Measurements from ENCODE around the gene PEX1.
"Not testable (repeated sequence)": the region's sequence is repeated elsewhere in the genome, so short reads cannot be mapped to it uniquely, and the experiment has no call there.

Gene PEX1

DNA sequence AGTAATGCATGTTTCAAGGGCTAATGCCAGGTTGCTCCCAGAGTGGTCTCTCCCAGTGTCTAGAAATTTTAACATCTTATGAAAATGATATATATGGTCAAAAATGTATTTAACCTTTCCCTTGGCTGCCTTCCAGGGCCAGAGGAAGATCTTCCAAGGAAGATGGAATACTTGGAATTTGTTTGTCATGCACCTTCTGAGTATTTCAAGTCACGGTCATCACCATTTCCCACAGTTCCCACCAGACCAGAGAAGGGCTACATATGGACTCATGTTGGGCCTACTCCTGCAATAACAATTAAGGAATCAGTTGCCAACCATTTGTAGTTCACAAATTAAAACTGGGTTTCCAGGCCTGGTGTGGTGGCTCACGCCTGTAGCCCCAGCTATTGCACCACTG lies 72.1 kb downstream of the PEX1 start:
- DNase-seq: no peak

DNA sequence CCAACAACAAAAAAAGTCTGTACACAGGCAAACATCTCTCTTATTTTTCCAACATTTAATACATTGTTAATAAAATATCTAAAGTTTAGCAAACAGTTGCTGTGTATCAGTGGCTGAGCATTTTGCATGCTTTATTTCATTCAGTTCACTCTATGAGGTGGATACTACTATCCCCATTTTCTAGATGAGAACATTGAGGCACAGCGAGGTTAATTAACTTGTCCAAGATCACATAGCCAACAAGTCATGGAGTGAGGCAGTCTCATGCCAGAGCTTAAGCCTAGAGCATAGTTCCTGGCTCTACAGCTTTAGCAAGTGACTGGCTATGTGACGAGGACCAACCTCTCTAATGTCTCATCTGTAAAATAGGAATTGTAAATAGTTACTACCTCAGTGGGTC lies 76.7 kb downstream of the PEX1 start:
- DNase-seq: no peak

DNA sequence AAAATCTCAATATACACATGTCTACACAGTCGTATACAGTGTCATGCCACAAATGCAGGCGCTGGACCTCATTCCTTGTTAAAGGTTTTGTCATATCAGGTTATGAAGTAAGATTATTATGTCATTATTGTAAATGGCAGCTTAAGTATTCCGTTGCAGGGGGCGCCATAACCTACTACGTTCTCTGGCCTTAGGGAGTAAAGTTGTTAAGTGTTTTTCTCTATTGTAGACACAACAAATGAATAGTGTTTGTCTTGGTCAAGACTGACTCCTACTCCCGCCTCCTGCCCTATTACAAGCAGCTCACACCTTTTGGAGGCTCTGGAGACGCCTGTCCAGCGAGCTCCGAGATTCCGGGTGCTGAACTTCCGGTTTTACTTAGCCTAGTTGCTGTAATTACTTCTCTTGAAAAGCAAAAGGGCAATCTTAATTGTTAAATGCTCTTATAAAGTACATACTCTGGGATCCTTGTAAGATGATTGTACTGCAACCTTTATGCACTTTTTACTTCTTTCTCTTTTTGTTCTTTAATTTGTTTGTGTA lies 80.0 kb downstream of the PEX1 start:
- DNase-seq: no peak

DNA sequence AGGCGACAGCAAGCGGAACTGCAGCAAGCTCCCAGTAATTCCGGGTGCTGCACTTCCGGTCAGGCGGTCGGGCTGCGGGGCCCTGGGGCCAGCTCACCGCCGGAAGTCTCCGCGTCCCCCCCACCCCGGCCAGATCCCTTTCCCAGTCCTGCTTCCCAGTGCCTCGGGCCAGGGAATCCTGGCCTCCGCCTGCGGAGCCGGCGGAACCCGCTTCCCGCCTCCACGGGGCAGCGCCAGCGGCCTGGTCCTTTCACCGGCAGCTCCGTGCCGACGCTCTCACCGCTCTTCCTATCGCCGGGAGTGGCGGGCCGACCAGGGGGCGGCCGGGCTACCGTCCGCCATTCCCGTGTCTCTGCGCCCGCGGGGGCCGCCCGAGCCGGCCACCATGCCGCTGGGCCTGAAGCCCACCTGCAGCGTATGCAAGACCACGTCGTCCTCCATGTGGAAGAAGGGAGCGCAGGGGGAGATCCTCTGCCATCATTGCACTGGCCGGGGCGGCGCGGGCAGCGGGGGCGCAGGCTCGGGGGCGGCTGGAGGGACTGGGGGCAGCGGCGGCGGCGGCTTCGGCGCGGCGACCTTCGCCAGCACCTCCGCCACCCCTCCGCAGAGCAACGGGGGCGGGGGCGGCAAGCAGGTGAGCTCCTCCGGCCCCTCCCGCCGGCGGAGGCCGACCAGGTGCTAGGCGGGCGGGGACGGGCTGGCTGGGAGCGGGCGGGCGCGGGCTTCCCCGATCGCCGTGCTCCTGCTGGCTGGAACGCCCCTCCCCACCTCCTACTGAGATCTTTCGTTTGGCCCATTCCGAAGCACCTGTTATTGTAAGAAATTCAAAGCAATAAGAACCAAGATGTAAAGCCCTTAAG lies 80.7 kb downstream of the PEX1 start, which contains the start of gene GATAD1:
Gene GATAD1 (plus strand): TSS at position 138 of the 860 bp plus-strand sequence. CDS start 248 bp downstream, at position 386.
- DNase-seq: peak; percentile 87

DNA sequence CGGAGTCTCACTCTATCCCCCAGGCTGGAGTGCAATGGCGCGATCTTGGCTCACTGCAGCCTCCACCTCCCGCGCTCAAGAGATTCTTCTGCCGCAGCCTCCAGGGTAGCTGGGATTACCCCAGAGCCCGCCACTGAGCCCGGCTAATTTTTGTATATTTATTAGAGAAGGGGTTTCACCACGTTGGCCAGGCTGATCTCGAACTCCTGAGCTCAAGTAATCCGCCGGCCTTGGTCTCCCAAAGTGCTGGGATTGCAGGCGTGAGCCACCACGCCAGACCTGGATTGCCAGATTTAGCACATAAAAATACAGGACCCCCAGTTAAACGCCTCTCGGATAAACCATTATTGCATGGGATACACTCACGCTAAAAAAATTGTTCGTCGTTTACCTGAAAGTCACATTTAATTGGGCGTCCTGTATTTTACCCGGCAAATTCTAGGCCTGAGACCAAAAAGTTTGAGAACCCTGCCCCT lies 81.4 kb downstream of the PEX1 start:
- no peak for DNase-seq

DNA sequence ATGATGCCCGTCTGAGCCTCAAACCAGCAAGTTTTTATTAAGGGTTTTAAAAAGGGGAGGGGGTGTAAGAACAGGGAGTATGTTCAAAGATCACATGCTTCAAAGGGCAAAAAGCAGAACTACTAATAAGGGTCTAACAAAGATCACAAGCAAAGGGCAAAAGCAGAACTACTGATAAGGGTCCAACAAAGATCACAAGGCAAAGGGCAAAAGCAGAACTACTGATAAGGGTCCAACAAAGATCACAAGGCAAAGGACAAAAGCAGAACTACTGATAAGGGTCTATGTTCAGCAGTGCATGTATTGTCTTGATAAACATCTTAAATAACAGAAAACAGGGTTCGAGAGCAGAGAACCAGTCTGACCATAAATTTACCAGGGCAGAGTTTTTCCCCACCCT lies 85.6 kb downstream of the PEX1 start:
- not testable (repeated sequence) for DNase-seq

DNA sequence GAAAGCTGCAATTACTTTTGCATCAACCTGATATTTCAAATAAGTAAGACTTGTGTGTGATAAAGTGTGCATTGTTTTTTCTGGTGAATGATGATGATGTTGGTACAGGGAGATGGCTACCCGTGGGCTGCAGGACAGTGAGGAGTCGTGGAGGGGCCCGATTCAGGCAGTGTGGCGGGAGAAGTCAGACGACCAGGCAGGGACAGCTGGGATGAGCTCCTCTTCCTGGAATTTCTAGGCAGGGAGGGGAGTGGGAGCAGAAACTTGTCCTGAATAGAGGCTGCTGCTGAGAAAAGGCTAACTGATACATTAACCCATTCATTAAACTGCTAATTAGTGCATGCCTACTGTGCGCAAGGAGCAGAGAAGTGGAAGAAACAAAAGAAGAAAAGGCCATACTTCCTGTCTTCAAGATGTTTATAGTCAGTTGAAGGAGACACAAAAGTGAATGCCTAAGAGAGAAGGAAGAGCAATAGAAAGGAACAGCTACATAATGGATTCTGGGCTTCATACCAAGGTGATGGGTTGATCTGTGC lies 90.3 kb downstream of the PEX1 start:
- no peak for DNase-seq

Data from amniotic stem cell (primary cell).